Smooth muscle cell (in vitro differentiated cells): Measurements from ENCODE around the gene RACGAP1. TPM values are rescaled to one million over a fixed set of nuclear protein-coding genes. Genes with fewer than 3 reads are reported as not detected.
A peak's percentile ranks its signal among the peaks of the same experiment; 100 is the strongest.

Source experiments
- DNase-seq: peaks from one replicate; lab custom pipeline; 2025; ENCODE audit not compliant: unreplicated experiment; lab: John Stamatoyannopoulos, UW
- H2AFZ ChIP-seq: fragments of 200-600 bp; sonication (generic); 2 replicates; pipeline ENCODE4 v1.6.0; 2016; ENCODE audit warnings: antibody characterized with exemption, low read depth, mild to moderate bottlenecking
- H3F3A ChIP-seq: fragments of 200-600 bp; sonication (generic); 2 replicates; pipeline ENCODE4 v1.6.0; 2017; ENCODE audit warnings: antibody characterized with exemption, low read depth
- H3K27ac ChIP-seq: fragments of 200-600 bp; sonication (generic); 2 replicates; pipeline ENCODE4 v1.5.1; 2016; ENCODE audit warnings: low read depth, mild to moderate bottlenecking
- H3K27me3 ChIP-seq: fragments of 200-600 bp; sonication (generic); 2 replicates; pipeline ENCODE4 v1.6.1; 2016; ENCODE audit warnings: low read depth, mild to moderate bottlenecking
- H3K36me3 ChIP-seq: fragments of 200-600 bp; sonication (generic); 2 replicates; pipeline ENCODE4 v1.5.1; 2016; ENCODE audit warnings: low read depth
- H3K4me1 ChIP-seq: fragments of 200-600 bp; sonication (generic); 2 replicates; pipeline ENCODE4 v1.5.1; 2016; ENCODE audit warnings: low read depth
- H3K4me2 ChIP-seq: fragments of 200-600 bp; sonication (generic); 2 replicates; pipeline ENCODE4 v1.6.0; 2016; ENCODE audit warnings: mild to moderate bottlenecking
- H3K4me3 ChIP-seq: fragments of 200-600 bp; sonication (generic); 2 replicates; pipeline ENCODE4 v1.5.1; 2016; ENCODE audit warnings: mild to moderate bottlenecking
- H3K79me2 ChIP-seq: fragments of 200-600 bp; sonication (generic); 2 replicates; pipeline ENCODE4 v1.6.0; 2016; ENCODE audit warnings: low read depth, mild to moderate bottlenecking
- H3K9ac ChIP-seq: fragments of 200-600 bp; sonication (generic); 2 replicates; pipeline ENCODE4 v1.6.0; 2016; ENCODE audit warnings: low read depth
- H3K9me3 ChIP-seq: fragments of 200-600 bp; sonication (generic); replicated peaks from 2 replicates; pipeline ENCODE4 v1.5.1; 2016; ENCODE audit warnings: low read depth
- H4K20me1 ChIP-seq: fragments of 200-600 bp; sonication (generic); 2 replicates; pipeline ENCODE4 v1.6.0; 2016; ENCODE audit warnings: low read depth
- CTCF ChIP-seq: fragments of 200-600 bp; sonication (generic); IDR thresholded peaks from 2 replicates; pipeline ENCODE4 v1.5.1; 2017; ENCODE audit warnings: borderline replicate concordance, mild to moderate bottlenecking, antibody characterized with exemption; ENCODE audit not compliant: insufficient read depth, poor library complexity, severe bottlenecking
- WGBS: methylation state at CpG from one replicate; pipeline ENCODE4 v1.1.7; 2016; ENCODE audit warnings: low lambda C conversion rate; 5-methylcytosine and 5-hydroxymethylcytosine counted together
- polyA plus RNA-seq: library from polyadenylated mRNA; unstranded; fragments of >200 nt; fragmentation: Nextera tagmentation; extraction: Ambion mirVana; gene quantifications from 2 replicates; pipeline ENCODE4 v1.2.1, GENCODE V29; 2016
- total RNA-seq: library from RNA; depleted of rRNA; stranded (reverse); fragments of >200 nt; gene quantifications from 2 replicates; pipeline ENCODE4 v1.2.3, GENCODE V29; 2014

Gene RACGAP1
- total and polyA plus RNA-seq, 2 experiments from 2014 or later, result 13.7 to 52.3 TPM

- no peaks in the 10 kb centered on the region for H3K9me3 ChIP-seq
- no peaks in the 10 kb centered on the region for H3K4me1 ChIP-seq
- H2AFZ ChIP-seq, result no peak overlapping the region
- no peaks in the 10 kb centered on the region for H3F3A ChIP-seq
- H3K9ac ChIP-seq, result no peak overlapping the region
- no peaks in the 10 kb centered on the region for H3K79me2 ChIP-seq
- H3K4me3 ChIP-seq, result no peak overlapping the region
- H3K27ac ChIP-seq, result no peak overlapping the region
- no peaks in the 10 kb centered on the region for H4K20me1 ChIP-seq
- DNase-seq, result no peak
- no peak overlapping the region for H3K4me2 ChIP-seq
- 67% methylated on average over 7 of the region's 10 CpGs for WGBS
- H3K27me3 ChIP-seq, result no peaks in the 10 kb centered on the region
- no peak for TF ChIP-seq CTCF
- no peaks in the 10 kb centered on the region for H3K36me3 ChIP-seq
Observed at GRCh38 chr12:50072198-50072907, 47.1 kb upstream of the RACGAP1 start.

- no peaks in the 10 kb centered on the region for H3K36me3 ChIP-seq
- DNase-seq, result peak; percentile 44
- no peak overlapping the region for H2AFZ ChIP-seq
- WGBS, result 54% methylated on average over 9 of the region's 9 CpGs
- no peaks in the 10 kb centered on the region for H3K9me3 ChIP-seq
- H3K27me3 ChIP-seq, result no peaks in the 10 kb centered on the region
- H3K4me2 ChIP-seq, result no peak overlapping the region
- no peak overlapping the region for H3K27ac ChIP-seq
- peak; percentile 94 for TF ChIP-seq CTCF
- H3F3A ChIP-seq, result no peaks in the 10 kb centered on the region
- no peak overlapping the region for H3K4me3 ChIP-seq
- H3K79me2 ChIP-seq, result no peaks in the 10 kb centered on the region
- no peak overlapping the region for H3K9ac ChIP-seq
- H3K4me1 ChIP-seq, result no peaks in the 10 kb centered on the region
- no peaks in the 10 kb centered on the region for H4K20me1 ChIP-seq
Observed at GRCh38 chr12:50070314-50071060, 45.2 kb upstream of the RACGAP1 start.

- Histone ChIP-seq H3K27ac (no peak overlapping the region), H3F3A (no peaks in the 10 kb centered on the region), H3K4me1 (no peaks in the 10 kb centered on the region), H4K20me1 (no peaks in the 10 kb centered on the region), H3K27me3 (no peaks in the 10 kb centered on the region), H3K79me2 (no peaks in the 10 kb centered on the region), H3K9ac (no peak overlapping the region), H3K9me3 (no peaks in the 10 kb centered on the region), H3K4me3 (no peak overlapping the region), H2AFZ (no peak overlapping the region), H3K4me2 (no peak overlapping the region), H3K36me3 (no peaks in the 10 kb centered on the region)
- TF ChIP-seq CTCF, result no peak
- DNase-seq, result no peak
- WGBS, result 91% methylated on average over 3 of the region's 3 CpGs
Observed at GRCh38 chr12:50069539-50069938, 44.2 kb upstream of the RACGAP1 start.
